ENCODE measurements around the gene GALNT16.

The GALNT16 gene

DNA sequence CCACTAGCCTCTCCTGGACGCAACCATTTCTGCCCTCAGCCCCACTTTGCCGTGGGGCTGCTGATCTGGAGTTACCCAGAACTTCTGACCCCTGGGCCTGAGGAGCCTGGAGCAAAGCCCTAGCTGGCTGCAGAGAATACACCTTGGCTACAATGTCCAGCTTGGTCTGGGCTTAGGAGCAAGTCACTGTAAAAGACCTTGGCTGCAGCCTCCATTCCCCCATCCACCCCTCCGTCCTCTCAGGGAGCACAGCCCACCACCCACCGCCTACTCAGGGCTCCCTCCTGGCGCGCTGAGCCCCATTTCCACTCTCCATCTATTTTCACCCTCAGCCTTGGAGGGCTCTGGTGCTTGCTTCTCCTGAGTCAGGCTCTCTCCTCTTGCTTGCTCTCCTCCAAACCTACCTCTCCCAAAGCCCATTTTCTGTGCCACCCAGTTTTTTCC, 95.2 kb downstream of the GALNT16 start:
- ChIA-PET POLR2A (ENCODE audit: low non-redundant PET) (no interaction called here), CTCF (no interaction called here)

DNA sequence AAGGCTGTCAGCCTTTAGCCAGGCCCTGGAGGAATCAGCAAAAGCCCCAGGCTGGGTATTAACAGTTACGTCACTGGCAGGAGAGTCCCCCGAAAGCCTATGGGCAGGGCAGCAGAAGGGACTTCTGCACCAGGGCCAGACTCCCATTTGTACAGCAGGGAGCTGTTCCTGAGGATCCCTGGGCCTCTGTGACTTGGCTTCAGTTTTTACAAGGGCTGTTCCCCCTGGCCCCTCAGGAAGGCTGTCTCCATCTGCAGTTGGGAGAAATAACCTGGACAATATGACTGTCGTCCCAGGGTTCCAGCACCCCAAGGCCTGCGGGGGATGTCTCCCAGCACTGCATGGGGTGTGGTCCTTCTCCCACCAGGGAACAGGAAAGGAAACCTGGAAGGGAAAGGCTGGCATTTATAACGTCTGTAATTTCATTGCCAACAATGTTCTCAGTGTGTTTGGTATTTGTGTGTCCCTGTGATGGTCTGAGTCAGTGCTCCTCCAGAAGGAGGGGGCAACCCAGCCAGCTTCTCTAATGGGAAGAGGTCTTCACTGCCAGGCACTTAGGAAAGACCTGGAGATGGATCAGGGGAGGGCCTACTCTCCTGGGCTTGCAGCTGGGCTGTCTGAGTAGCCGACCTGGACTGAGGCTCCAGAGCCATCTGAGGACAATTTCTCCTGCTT, 95.8 kb downstream of the GALNT16 start:
- ChIA-PET POLR2A (ENCODE audit: low non-redundant PET) (no interaction called here), CTCF (no interaction called here)
- no peak overlapping the region for H3K27ac ChIP-seq
- TF ChIP-seq, protein P1, sequence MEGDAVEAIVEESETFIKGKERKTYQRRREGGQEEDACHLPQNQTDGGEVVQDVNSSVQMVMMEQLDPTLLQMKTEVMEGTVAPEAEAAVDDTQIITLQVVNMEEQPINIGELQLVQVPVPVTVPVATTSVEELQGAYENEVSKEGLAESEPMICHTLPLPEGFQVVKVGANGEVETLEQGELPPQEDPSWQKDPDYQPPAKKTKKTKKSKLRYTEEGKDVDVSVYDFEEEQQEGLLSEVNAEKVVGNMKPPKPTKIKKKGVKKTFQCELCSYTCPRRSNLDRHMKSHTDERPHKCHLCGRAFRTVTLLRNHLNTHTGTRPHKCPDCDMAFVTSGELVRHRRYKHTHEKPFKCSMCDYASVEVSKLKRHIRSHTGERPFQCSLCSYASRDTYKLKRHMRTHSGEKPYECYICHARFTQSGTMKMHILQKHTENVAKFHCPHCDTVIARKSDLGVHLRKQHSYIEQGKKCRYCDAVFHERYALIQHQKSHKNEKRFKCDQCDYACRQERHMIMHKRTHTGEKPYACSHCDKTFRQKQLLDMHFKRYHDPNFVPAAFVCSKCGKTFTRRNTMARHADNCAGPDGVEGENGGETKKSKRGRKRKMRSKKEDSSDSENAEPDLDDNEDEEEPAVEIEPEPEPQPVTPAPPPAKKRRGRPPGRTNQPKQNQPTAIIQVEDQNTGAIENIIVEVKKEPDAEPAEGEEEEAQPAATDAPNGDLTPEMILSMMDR (conservative IDR thresholded peaks at IDR 0.05; ENCODE audit: low read depth), result no peak
- no peak for DNase-seq (ENCODE audit: low spot score)

More for the DNA sequence above, 95.2 kb downstream of the GALNT16 start:
- no peak for DNase-seq (ENCODE audit: low spot score)
- H3K27ac ChIP-seq, result no peak overlapping the region
- TF ChIP-seq, protein P1 (conservative IDR thresholded peaks at IDR 0.05; ENCODE audit: low read depth), result no peak

DNA sequence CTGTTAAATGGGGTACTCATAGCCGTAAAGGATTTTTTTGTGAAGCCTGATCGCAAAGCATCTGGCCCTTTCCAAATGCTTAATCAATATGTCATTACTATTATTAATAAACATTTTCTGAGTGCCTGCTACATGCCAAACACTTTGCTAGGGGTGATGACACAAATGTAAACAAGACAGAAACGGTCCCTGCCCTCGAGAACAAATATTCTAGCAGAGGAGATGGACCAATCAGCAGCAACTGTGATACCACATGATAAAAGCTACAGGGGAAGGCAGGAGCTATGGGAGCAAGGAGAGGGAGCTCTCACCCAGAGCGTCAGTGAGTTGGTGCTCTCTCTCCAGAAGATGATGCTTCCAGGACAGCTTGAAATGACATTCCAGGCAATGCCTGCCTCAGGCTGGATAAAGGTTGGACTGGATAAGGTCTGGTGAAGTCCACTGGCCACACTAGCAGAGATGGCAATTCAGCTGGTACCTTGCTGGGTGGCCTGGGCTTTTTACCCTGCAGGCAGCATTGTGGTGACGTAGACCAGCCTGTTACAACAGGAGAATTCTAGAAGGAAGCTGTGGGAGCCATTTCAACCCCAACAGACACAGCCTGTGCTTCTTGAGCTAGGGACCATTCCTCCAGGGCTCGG, 97.1 kb downstream of the GALNT16 start:
- no peak overlapping the region for H3K27ac ChIP-seq
- DNase-seq (ENCODE audit: low spot score), result no peak
- TF ChIP-seq, protein P1 (conservative IDR thresholded peaks at IDR 0.05; ENCODE audit: low read depth), result no peak
- ChIA-PET CTCF (no interaction called here), POLR2A (ENCODE audit: low non-redundant PET) (interaction anchor here (0.6 to 1.2 kb wide), 2 partner anchors 9 to 51 kb away, joined by 3 to 8 read pairs; no protein-coding TSS in a partner anchor)

DNA sequence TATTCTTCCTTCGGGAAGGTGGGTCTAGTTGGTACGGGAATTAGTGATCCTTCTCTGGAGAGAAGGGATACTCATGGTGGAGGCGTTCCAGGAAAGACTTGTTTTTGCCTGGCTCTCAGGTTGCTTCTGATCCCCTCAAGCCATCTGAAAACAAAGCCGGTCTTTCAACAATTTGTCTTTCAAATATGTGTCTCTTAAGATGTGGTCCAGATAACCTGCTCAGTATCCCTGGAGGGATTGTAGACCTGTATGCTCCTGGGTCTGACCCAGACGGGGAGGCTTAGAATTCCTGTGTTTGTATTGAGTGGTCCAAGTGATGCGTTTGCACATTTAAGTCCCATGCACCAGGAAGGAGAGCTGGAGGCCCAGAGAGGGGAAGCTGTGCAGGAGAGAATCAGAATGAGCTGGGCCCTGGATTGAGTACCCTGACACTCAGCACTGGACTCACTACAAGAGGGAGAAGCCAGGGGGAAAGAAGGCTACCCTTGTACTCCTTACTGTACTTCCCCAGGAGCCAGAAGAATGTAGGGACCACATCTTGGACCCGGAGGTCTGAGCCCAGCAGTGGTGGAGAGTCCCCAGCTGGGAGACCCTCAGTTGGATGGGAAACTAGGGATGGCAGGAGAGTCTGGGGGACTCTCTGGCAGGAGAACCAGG, 97.7 kb downstream of the GALNT16 start:
- TF ChIP-seq, protein P1 (conservative IDR thresholded peaks at IDR 0.05; ENCODE audit: low read depth), result no peak
- ChIA-PET POLR2A (ENCODE audit: low non-redundant PET) (no interaction called here), CTCF (interaction anchor here (0.7 kb wide), 1 partner anchor 69 kb away, joined by 3 read pairs; no protein-coding TSS in a partner anchor)
- no peak for DNase-seq (ENCODE audit: low spot score)
- no peak overlapping the region for H3K27ac ChIP-seq

DNA sequence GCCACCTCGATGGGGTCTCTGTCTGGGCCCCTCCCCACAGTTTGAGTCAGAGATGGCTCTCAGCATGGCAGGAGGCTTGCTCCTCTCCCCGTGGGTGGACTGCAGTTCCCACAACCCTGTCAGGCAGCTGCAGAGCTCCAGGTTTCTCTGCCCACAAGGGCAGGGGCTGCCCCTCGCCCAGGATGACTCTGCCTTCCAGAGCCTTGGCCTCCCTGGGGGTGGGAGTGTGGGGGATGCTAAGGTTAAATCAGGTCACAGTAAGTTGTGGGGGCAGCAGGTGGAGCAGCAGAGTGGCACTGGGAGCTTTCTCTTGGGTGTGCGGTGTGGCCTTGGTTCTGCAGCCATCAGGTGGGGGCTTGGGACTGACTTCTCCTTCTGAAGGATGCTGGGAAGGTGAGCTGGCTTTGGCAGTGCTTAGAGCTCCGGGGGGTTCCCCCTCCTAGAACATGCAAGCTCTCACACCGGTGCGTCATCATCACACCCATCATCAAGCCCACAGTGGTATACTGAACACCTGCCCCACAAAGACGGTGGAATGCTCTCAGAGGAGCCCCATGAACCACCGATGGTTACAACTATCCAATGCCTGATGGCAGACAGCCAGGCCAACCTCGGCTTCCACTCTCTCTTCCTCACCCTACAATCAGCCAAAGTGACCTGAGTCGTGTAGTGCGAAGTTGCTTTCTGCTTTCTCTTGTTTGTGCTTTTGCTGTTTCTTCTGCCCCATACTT, 98.4 kb downstream of the GALNT16 start:
- DNase-seq (ENCODE audit: low spot score), result no peak
- H3K27ac ChIP-seq, result no peak overlapping the region
- CTCF ChIA-PET, result interaction anchor here (0.7 kb wide), 1 partner anchor 70 kb away, joined by 3 read pairs; no protein-coding TSS in a partner anchor
- POLR2A ChIA-PET (ENCODE audit: low non-redundant PET), result no interaction called here
- TF ChIP-seq, protein P1 (conservative IDR thresholded peaks at IDR 0.05; ENCODE audit: low read depth), result no peak

DNA sequence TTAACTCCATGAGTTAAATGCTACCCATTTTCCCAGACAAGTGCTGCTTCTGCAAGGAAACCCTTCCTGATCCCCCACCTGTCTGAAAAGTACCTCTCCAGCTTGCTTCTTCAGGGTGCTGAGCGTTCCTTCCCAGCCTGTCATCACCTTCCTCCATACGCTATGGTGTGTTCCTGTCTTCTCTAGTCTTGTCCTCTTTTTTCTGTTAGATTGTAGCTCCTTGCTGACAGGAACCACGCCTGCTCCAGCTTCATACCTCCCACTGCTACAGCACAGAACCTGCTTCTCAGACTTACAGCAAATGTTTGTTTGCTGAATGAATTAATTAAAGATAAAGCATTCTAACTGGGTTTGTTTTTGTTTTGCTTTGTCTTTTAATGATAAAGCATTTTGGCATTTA, 99.0 kb downstream of the GALNT16 start:
- TF ChIP-seq, protein P1 (conservative IDR thresholded peaks at IDR 0.05; ENCODE audit: low read depth), result no peak
- ChIA-PET CTCF (interaction anchor here (0.6 kb wide), 1 partner anchor 492 kb away, joined by 3 read pairs; no protein-coding TSS in a partner anchor), POLR2A (ENCODE audit: low non-redundant PET) (no interaction called here)
- no peak overlapping the region for H3K27ac ChIP-seq
- no peak for DNase-seq (ENCODE audit: low spot score)

Measured in RWPE1 (cell line).